Measurements from ENCODE around the gene B4GALNT4. TPM values are rescaled to one million over a fixed set of nuclear protein-coding genes. Genes with fewer than 3 reads are reported as not detected.
A peak's percentile ranks its signal among the peaks of the same experiment; 100 is the strongest.

The B4GALNT4 gene
- total and polyA plus RNA-seq, 2 of the 13 experiments (the other 11 are each of a cell fraction or from before 2014, with no cell fraction given) = 30.5 to 50.1 TPM

DNA sequence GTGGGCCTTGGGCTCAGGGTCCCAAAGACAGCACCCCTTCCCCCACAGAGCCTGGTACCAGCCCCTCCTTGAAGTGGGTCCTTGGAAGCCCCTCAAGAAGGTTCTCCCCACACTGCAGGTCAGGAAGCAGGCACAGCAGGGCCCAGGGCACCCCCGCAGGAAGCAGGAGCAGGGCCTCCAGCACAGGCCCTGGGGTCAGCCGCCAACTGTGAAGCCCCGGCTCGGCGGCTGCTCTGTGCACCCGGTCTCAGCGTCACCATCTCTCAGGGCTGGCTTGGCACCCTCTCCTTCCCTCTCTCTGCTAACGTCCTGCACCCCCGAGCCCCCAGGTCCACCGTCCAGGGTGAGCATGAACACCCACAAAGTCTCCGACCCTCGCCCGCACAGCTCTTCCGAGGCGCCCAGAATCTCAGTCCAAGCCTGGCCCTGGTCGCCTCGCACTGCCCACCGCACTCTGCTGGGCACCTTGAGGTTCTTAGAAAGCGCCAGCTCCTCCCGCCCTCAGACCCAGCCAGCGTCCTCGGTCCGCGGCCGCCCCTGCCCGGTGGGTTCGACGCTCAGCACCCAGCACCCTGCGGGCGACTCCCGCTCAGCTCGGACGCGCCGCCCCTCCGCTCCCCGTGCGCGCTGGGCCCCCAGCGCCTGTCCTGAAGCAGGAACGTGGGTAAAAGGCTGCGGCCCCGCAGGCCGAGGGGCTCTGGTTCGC lies 46.9 kb downstream of the B4GALNT4 start (continued):
- TF ChIP-seq, protein P1, sequence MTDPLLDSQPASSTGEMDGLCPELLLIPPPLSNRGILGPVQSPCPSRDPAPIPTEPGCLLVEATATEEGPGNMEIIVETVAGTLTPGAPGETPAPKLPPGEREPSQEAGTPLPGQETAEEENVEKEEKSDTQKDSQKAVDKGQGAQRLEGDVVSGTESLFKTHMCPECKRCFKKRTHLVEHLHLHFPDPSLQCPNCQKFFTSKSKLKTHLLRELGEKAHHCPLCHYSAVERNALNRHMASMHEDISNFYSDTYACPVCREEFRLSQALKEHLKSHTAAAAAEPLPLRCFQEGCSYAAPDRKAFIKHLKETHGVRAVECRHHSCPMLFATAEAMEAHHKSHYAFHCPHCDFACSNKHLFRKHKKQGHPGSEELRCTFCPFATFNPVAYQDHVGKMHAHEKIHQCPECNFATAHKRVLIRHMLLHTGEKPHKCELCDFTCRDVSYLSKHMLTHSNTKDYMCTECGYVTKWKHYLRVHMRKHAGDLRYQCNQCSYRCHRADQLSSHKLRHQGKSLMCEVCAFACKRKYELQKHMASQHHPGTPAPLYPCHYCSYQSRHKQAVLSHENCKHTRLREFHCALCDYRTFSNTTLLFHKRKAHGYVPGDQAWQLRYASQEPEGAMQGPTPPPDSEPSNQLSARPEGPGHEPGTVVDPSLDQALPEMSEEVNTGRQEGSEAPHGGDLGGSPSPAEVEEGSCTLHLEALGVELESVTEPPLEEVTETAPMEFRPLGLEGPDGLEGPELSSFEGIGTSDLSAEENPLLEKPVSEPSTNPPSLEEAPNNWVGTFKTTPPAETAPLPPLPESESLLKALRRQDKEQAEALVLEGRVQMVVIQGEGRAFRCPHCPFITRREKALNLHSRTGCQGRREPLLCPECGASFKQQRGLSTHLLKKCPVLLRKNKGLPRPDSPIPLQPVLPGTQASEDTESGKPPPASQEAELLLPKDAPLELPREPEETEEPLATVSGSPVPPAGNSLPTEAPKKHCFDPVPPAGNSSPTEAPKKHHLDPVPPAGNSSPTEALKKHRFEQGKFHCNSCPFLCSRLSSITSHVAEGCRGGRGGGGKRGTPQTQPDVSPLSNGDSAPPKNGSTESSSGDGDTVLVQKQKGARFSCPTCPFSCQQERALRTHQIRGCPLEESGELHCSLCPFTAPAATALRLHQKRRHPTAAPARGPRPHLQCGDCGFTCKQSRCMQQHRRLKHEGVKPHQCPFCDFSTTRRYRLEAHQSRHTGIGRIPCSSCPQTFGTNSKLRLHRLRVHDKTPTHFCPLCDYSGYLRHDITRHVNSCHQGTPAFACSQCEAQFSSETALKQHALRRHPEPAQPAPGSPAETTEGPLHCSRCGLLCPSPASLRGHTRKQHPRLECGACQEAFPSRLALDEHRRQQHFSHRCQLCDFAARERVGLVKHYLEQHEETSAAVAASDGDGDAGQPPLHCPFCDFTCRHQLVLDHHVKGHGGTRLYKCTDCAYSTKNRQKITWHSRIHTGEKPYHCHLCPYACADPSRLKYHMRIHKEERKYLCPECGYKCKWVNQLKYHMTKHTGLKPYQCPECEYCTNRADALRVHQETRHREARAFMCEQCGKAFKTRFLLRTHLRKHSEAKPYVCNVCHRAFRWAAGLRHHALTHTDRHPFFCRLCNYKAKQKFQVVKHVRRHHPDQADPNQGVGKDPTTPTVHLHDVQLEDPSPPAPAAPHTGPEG (CRISPR knock-in tag; IDR thresholded peaks at IDR 0.05) = peak; percentile 49; the same call in 1 of the 2 replicates
- no peak for TF ChIP-seq PRMT3 (CRISPR knock-in tag; IDR thresholded peaks at IDR 0.05; ENCODE audit: borderline replicate concordance, low read depth)
- TF ChIP-seq FUBP1 (CRISPR knock-in tag; IDR thresholded peaks at IDR 0.05; ENCODE audit: borderline replicate concordance) = no peak
- no peak for TF ChIP-seq ARNTL (CRISPR knock-in tag; IDR thresholded peaks at IDR 0.05)
- TF ChIP-seq AGO2 (optimal IDR thresholded peaks at IDR 0.05; ENCODE audit: low read depth, low read length) = peak; percentile 78
- peak; percentile 71; the same call in 1 of the 2 replicates for TF ChIP-seq NFAT5 (CRISPR knock-in tag; IDR thresholded peaks at IDR 0.05)
- no peak for TF ChIP-seq KDM5A (IDR thresholded peaks at IDR 0.05; ENCODE audit: borderline replicate concordance, low read length)
- peak; percentile 47; the same call in 1 of the 2 replicates for TF ChIP-seq ZFX (CRISPR knock-in tag; IDR thresholded peaks at IDR 0.05; ENCODE audit: low read depth)
- TF ChIP-seq, protein P2, sequence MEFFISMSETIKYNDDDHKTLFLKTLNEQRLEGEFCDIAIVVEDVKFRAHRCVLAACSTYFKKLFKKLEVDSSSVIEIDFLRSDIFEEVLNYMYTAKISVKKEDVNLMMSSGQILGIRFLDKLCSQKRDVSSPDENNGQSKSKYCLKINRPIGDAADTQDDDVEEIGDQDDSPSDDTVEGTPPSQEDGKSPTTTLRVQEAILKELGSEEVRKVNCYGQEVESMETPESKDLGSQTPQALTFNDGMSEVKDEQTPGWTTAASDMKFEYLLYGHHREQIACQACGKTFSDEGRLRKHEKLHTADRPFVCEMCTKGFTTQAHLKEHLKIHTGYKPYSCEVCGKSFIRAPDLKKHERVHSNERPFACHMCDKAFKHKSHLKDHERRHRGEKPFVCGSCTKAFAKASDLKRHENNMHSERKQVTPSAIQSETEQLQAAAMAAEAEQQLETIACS (CRISPR knock-in tag; IDR thresholded peaks at IDR 0.05) = peak; percentile 60; the same call in 1 of the 2 replicates
- peak; percentile 1; the same call in 1 of the 2 replicates for TF ChIP-seq GABPB1 (CRISPR knock-in tag; IDR thresholded peaks at IDR 0.05)
- TF ChIP-seq SALL2 (CRISPR knock-in tag; IDR thresholded peaks at IDR 0.05) = peak; percentile 41; the same call in 1 of the 2 replicates
- no peak for TF ChIP-seq MTA3 (CRISPR knock-in tag; IDR thresholded peaks at IDR 0.05)
- TF ChIP-seq NFKB2 (CRISPR knock-in tag; IDR thresholded peaks at IDR 0.05; ENCODE audit: borderline replicate concordance) = 0 out of 2 replicates have a peak, but pooled peaks have one; percentile 5
